T-helper 1 cell treated with Interleukin-12 subunit alpha and Interleukin-12 subunit beta and Interleukin-4 antibody, amounts not matched to agents 30 ng/mL and 1 ng/mL, for 36 hours (primary cell): ENCODE results near the gene KRT39. TPM values are rescaled to one million over a fixed set of nuclear protein-coding genes. Genes with fewer than 3 reads are reported as not detected.
"Not testable (repeated sequence)": the region's sequence is repeated elsewhere in the genome, so short reads cannot be mapped to it uniquely, and the experiment has no call there.

Source experiments
- intact Hi-C: fragments of 100-400 bp; cut with micrococcal nuclease; formaldehyde crosslinking; loops from one replicate; pipeline ENCODE4 v1.15.1; 2024
- total RNA-seq: library from RNA; stranded (reverse); gene quantifications from 2 replicates; pipeline ENCODE4 v1.2.3, GENCODE V29; 2022

KRT39 gene
- total RNA-seq, 1 donor from 2014 or later: not detected

DNA sequence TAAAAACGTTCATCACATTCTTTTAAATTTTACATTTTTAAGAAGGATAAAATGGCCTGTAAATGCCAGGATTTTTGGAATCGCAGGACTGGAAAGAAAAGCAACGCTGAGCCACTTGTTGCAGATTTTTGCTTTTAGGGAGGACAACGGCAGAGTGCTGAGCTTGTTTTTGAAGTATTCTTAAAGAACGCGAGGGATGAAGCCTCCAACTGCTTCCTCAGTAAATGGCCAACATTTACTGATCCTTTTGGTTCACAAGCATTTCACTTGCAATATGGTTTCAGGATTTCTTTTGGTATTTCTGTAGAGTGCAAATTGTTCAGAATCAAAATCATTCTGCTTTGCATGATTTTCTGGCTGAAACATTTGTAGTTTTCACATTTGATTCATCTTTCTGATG lies 26.5 kb downstream of the KRT39 start:
- intact Hi-C loops: no loop called here

DNA sequence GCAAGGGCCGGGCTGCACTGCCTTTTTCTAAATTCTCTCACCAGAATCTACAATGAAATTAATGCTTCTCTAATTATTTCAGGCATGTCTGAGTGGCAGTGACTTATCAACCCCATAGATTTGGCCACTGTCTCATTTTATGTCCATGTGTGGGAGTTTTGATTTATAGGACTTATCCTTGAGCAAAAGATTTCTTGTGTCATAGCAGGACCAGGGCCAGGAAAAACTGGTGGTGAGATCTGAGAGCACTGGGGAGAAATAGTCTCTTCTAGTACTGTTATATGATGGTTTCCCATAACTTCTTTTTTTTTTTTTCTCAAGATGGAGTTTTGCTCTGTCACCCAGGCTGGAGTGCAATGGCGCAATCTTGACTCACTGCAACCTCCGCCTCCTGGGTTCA lies 27.8 kb downstream of the KRT39 start:
- intact Hi-C loops: no loop called here

DNA sequence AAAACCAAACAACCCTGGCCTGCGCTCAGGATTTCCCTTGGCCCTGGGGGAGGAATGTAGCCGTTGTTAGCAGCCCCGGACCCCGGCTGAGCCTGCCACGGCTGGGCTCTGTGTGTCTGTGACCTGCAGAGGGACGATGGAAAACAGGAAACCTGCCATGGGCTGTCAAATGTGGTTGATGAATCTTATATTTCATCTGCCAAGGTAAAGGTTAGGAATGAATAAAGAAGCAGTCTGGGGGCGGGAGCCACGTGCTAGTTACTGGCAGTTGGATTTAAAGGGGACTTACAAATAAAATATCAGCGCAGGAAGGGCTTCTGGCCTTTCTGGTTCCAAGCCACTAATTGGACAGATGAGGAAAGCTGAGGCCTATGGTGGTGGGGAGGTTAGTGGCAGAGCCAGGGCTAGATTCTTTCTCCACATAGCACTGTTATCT lies 29.3 kb downstream of the KRT39 start, which contains the start of gene KRT23:
KRT23 (minus strand) TSS at position 263 of the 436 bp plus-strand sequence. CDS start 1,043 bp downstream, outside the sequence.
- intact Hi-C loops: no loop called here

DNA sequence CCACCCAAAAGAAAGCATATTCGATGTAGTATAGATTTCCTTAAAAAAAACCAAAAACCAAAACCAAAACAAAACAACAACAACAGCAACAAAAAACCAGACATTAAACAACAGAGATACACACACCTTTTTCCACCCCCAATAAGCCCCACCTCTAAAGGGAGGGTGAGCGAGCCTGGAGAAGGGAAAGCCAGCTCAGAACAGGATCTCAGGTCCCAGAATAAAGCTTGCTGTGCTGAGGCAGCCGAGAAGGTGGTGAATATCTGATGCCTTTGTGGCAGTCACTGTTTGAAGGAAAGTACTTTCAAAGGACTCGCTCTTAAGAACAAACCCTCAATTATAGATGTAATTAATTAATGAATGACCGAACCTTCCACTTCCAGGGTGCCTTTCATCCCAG lies 29.8 kb downstream of the KRT39 start:
- intact Hi-C loops: no loop called here

DNA sequence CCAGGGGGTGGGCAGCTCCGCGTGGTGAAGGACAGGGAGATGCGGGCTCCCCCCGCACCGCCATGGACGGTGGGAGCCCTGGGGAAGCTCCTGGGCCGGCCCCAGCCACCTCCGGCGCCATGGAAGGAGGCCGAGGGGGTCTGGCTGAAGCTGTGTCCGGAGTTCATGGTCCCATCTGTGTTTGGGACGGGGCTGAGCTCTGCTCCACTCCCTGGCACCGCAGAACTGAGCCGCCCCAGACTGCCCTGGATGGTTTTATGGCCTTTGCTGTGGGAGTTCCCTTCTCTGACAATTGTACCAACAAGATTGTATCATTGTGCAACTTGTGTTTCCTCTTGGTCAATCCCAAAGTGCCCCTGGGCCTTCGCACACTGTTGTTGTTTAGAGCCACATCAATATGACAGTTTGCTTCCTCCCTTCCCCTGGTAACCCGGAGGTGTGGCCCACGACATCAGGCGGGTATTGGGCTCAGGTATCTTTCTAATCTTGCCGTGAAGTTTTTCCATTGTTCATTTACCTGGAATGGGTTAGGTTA lies 30.2 kb downstream of the KRT39 start:
- intact Hi-C loops: no loop called here

DNA sequence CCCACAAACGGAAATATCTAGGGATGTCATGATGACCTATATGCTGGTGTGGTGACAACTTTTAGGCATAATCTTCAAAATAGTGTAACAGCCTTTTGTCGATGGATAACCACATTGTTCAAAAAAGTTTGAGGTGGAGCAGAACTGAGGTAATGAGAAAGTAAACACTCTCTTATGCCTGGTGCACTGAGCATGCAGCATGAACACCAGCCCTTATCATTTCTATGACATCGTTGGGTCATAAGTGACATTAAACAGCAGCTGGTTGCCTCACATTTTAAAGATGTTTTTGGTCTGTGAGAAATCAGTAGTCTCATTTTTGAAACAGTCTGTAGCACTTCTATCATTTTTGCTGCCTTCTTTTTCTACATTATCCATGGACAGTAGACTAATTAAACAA lies 31.1 kb downstream of the KRT39 start:
- intact Hi-C loops: no loop called here

DNA sequence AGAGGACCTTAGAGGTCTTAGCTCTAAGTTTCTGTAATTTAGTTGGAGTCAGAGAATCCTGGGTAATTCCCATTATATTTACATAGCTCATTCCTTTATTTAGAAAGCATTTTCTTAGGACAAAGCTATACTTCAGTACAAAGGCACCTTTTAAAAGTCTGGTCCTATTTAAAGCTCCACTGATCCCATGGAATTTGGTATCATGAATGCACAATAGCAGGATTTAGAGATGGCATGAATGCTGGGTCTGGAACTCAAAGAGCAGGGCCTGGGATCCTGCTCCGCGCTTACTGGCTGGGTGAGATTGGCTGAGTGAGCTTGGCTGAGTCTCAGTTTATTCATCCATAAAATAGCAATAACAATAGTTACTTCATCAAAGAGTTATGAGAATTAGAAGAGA lies 34.1 kb downstream of the KRT39 start:
- intact Hi-C loops: no loop called here

DNA sequence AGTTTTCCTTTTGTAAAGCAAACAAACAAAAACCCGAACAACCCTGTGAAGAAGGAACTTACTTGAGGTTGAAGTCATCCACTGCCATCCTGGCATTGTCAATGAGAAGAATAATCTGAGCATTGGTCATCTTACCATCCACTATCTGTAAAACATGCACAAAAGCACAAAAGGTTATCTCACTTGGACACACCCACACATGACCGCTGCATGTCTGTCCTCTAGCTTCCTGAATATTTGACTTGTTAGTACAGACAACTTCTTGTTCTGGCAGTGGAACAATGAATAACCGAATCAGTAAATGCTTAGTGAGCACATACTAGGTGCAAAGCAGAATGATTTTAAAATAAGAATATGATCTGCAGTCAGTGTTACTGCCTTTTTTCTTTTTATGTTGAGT lies 35.4 kb downstream of the KRT39 start:
- intact Hi-C loops: no loop called here

DNA sequence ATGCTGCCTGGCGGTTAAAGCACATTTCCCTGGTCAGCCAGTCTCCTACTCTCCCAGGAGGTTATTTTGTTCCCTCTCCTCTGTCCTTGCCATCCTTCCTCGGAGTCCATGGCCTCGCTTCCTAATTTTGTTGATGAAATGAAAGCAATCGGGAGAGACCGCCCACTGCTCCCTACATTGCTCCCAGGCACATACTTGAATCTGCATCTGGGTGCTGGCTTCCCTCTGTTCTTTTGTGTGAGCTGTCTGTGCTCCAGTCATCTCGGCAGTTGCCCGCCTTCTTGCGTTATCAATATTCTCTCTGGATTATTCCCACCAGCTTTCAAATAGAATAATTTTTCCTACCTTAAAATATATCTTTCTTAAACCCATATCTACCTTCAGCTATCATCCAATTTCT lies 40.4 kb downstream of the KRT39 start:
- intact Hi-C loops: no loop called here

DNA sequence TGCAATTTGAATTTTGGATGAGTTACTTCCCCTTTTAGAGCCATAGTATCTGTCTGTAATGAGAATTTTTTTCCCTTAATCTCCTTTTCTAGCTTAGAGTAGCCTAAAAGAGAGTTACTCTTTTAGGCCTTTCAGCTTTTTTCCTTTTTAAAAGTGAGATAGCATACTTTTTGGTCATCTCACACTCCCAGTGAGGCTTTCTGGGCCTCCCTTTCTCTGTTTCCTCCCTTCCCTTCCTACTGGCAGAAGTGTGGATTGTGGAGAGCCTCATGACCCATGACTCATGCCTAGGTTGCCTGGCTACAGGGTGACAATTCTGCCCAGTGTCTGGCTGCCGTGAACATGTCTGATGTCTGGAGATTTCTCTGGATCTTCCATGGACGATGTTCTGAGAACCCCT lies 44.5 kb downstream of the KRT39 start:
- intact Hi-C loops: no loop called here

DNA sequence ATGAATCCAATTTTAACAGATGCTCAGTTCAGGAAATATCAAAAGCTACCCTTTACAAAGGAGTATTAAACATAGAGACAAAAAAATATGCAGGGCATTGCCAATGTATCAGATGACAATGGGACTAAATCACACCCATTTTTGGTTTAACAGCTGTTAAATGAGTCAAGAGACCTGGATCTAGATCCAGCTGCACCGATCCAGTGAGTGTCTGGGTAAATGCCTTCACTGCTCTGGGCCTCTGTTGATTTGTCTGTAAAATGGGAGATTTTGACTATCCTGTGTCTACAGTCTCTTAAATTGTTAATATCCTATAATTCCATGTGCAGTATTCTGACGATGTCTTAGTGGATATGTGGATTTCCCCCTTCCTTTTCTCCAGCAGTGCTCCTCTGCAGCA lies 45.7 kb downstream of the KRT39 start:
- intact Hi-C loops: no loop called here

DNA sequence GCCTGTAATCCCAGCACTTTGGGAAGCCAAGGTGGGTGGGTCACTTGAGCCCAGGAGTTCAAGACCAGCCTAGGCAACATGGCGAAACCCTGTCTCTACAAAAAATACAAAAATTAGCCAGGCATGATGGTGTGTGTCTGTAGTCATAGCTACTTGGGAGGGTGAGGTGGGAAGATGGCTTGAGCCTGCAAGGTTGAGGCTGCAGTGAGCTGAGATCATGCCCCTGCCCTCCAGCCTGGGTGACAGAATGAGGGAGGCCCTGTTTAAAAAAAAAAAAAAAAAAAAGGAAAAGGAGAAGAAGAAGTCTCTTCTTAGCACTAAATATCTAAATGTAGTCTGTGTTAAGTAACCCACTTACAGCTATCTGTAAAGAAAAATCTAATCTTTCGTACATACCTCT lies 49.6 kb downstream of the KRT39 start:
- intact Hi-C loops: not testable (repeated sequence)

DNA sequence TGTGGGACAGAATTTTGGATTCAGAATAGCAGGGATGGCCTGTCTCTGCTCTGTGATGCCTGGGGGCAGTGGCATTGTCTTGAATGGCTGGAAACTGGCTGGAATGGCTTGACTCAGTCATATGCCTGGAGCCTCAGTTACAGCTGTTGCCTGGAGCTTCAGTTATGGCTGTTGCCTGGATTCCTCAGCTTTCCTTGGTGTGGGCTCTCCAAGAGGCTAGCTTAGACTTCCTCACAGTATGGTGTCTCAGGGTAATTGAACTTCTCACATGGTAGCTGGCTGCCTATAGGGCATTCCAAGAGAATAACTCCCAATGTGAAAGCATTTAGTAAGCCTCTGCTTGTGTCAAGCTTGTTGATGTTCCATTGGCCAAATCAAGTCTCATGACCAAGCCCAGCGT lies 50.4 kb downstream of the KRT39 start:
- intact Hi-C loops: no loop called here

DNA sequence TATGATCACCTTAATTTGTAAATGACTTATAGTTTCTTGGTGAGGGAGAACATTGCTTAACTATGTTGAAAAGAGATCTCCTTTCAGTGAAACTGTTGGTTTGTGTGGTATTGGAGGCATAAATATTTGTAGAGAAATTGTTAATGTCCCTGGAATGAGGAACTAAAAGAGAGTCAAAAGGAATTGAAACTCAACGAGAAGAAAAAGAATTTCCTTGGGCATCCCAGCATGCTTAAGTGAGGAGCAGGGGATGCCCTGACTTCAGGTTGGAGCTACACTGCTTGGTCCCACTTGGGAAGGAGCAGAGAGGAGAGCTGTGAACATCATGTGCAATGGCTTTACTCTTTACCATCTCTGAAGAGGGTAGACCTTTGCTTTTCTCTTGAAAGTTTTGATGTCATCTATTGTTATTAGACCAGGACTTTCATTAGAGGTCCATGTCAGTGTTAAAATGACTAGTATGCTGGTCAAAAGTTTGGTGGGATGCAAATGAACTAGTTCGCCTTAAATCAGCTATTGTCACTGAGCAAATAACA lies 51.0 kb downstream of the KRT39 start:
- intact Hi-C loops: no loop called here

DNA sequence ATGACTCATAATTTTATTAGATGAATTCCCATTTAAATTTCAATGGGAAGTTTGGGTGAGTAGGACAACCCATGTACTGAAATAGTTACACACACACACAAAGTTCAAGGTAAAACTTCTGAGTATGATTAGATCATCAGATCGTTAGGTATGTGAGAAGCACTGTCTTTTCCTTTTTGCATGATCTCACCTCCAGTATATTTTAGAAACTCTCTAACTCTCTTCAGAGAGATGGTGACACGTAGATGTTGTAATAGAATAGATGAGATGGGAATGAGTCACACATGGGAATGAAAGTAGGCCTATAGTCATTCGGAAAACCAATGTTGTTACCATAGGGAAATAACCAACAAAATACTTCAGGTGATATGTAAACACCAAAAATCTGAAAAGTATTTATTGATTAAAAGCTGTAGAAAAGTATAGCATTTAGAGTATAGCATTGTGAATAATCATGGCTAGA lies 51.5 kb downstream of the KRT39 start:
- intact Hi-C loops: no loop called here

DNA sequence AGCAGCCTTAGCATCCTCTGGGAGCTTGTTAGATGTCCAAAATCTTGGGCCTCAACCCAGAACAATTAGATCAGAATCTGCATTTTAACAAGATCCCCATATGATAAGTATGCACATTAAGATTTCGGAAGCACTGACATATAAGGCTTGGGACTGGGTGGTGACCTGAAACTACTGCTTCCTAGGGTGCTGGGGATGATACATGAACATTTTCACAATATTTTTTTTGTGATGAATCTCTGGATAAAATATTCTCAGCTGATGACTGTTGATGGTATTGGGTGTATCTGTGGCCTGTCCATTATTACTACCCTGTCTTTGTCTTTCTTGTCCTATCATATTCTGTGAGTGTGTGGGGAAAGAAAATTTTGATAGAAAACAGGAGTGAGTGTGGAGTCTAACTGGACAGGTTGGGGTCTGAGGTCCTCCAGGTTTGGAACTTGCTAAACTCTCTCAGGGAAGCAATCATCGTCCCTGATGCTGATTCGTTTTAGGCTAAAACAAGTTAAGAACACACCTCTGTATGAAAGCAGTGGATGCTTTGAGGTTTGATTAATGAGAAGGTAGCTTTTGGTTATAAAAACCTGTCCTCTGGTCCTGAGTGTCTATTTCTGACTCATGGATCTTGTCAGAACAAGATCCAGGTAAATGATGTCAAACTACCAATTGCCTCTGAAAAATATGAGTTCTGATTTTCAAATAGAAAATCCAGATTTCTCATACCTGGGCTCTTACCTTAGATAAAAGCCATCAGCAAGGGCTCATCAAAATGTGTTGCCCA lies 52.5 kb downstream of the KRT39 start:
- intact Hi-C loops: no loop called here

DNA sequence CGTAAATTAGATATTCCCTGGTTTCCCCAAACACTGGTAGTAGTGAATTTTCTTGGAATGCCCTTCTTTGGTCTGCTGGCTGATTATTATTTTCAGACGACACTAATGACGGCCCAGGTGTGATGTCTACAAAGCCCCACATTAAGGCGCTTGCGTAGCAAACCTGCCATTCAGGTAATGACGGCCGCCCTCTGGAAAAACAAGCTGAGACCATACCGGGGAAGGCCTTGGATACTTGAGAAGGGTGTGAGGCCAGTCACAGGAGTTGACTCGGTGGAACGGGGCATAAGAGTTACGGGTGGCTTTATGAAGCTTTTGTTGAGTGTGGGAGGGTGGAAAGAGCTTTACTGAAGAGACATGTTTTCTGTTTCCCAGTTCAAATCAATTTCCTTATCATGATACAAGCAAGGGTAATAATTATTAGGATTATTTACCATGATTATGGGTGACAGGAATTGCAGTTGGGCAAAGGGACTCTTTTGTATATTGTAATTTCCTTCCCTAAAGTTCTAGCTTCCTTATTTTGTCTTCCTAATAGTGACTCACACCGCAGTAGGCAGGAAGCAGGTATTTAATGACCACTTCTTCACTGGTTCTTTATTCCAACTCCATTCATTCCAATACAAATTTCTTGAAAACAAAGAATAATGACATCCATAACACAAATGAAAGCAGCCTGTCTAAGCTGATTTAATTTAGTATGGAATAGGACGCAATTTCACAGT lies 54.1 kb downstream of the KRT39 start:
- intact Hi-C loops: no loop called here

DNA sequence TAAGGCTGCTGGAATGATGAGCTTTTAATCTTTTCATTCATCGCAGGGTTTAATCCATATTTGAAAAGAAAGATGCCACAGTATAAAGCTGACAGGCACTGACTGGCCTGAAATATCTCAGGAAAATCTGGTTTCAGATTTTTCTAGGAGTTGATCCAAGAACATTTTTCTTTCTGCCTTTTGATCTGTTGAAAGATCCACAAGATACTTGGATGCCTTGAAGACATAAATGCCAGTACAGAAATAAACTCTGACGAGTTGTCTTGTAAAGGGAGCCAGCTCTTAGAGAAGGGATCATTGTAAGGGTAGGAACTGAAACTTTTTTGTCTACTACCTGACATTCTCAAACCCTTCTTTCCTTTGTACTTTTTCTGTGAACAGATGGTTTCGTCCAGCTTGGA lies 56.3 kb downstream of the KRT39 start:
- intact Hi-C loops: no loop called here

DNA sequence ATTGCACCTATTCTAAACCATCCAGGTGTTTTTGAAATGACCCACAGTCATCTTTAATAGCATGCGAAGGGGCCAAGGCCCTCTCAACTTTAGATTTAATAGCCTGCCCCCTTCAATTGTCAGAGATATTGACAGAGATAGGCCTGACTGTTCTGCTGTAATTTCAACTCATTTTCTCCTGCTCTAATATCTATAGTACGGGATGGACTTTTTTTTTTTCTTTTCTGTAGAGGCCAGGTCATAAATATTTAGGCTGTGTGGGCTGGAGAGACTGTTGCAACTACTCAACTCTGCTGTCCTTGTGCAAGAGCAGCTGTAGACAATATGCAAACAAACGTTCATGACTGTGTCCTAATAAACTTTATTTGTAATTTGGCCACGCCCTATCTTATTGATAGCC lies 57.0 kb downstream of the KRT39 start:
- intact Hi-C loops: loop anchor here (1.0 to 2.0 kb wide), 6 partner anchors 107 to 757 kb away; no protein-coding TSS in a partner anchor

DNA sequence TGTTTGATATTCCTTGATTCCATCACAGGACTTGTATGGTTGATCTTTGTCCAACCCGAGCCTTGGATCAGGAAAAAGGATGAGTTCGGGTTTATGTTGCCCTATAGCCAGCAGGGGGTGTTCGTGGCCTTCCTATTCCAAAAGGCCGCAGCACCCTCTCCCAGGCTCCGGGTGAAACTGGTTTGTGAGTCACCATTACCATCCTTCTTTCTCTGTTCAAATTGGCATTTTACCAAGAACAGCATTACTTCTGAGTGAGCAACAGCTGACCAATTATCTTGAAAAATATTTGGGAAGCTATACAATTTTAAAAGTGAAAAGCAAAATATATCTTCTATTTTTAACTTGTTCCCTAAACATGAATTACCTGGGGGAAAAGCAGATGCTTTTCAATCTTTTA lies 57.4 kb downstream of the KRT39 start:
- intact Hi-C loops: loop anchor here (1.0 to 2.0 kb wide), 6 partner anchors 107 to 757 kb away; no protein-coding TSS in a partner anchor
